Gastroesophageal sphincter (tissue), 4 donors: ENCODE data around the gene CYTL1. TPM values are rescaled to one million over a fixed set of nuclear protein-coding genes. Genes with fewer than 3 reads are reported as not detected.
"Not testable (repeated sequence)": the region's sequence is repeated elsewhere in the genome, so short reads cannot be mapped to it uniquely, and the experiment has no call there.

Experiments used
- ATAC-seq: fragments of 150-250 bp; one replicate; pipeline ENCODE4 v1.9.1; 2016; ENCODE audit warnings: mild to moderate bottlenecking, moderate library complexity
- H3K27ac ChIP-seq, 4 donors: fragments of 200-600 bp; sonication (generic) in 3 of 4; 1 replicate in 3 of 4; 2 replicates in 1 of 4; pipeline ENCODE4 v1.5.1; 2016 to 2019
- H3K27me3 ChIP-seq: fragments of 200-600 bp; sonication (generic); one replicate; pipeline ENCODE4 v1.5.1; 2019
- H3K36me3 ChIP-seq, 2 donors: fragments of 200-600 bp; sonication (generic); one replicate each; pipeline ENCODE4 v1.5.1; 2019; ENCODE audit warnings: control low read depth in 1 of 2
- H3K4me1 ChIP-seq, 3 donors: fragments of 200-600 bp; sonication (generic); 1 replicate in 2 of 3; 2 replicates in 1 of 3; pipeline ENCODE4 v1.5.1; 2016 to 2019; ENCODE audit warnings: control low read depth in 2 of 3
- H3K4me3 ChIP-seq, 2 donors: fragments of 200-600 bp; sonication (generic); one replicate each; pipeline ENCODE4 v1.5.1; 2019; ENCODE audit warnings: mild to moderate bottlenecking in 1 of 2, moderate library complexity in 1 of 2
- H3K9me3 ChIP-seq, 3 donors: fragments of 200-600 bp; sonication (generic); one replicate each; pipeline ENCODE4 v1.5.1; 2017 to 2019; ENCODE audit warnings: control low read depth in 2 of 3
- EP300 ChIP-seq: sonication (generic); formaldehyde crosslinking; IDR thresholded peaks from one replicate; pipeline ENCODE4 v1.6.1; 2017; ENCODE audit warnings: antibody characterized with exemption, mild to moderate bottlenecking
- POLR2A ChIP-seq, 2 donors: fragments of 450-650 bp; IDR thresholded peaks; one replicate each; pipeline ENCODE4 v1.6.1; 2017; ENCODE audit warnings: antibody characterized with exemption in 2 of 2, mild to moderate bottlenecking in 2 of 2, moderate library complexity in 1 of 2
- POLR2AphosphoS5 ChIP-seq: sonication (generic); formaldehyde crosslinking; IDR thresholded peaks from one replicate; pipeline ENCODE4 v1.6.1; 2017; ENCODE audit warnings: antibody characterized with exemption
- WGBS, 2 donors: methylation state at CpG; one replicate each; pipeline ENCODE4 v1.1.5; 2018; ENCODE audit warnings: low coverage in 1 of 2; 5-methylcytosine and 5-hydroxymethylcytosine counted together
- total RNA-seq, 4 donors: library from RNA; depleted of rRNA; stranded (reverse); fragments of >200 nt; gene quantifications; one replicate each; pipeline ENCODE4 v1.1.0, GENCODE V29; 2016
- TF ChIP-seq, protein P1 (sequence below), 4 experiments: fragments of 200-600 bp in 2 of 4; fragments of 450-650 bp in 2 of 4; sonication (generic) in 1 of 4; IDR thresholded peaks; one replicate each; pipeline ENCODE4 v1.5.1; 2017 to 2019; ENCODE audit warnings: antibody characterized with exemption in 4 of 4, mild to moderate bottlenecking in 2 of 4, moderate library complexity in 2 of 4

Gene CYTL1
- total RNA-seq, 4 donors from 2014 or later = 1.4 to 5.0 (median 2.3) TPM

DNA sequence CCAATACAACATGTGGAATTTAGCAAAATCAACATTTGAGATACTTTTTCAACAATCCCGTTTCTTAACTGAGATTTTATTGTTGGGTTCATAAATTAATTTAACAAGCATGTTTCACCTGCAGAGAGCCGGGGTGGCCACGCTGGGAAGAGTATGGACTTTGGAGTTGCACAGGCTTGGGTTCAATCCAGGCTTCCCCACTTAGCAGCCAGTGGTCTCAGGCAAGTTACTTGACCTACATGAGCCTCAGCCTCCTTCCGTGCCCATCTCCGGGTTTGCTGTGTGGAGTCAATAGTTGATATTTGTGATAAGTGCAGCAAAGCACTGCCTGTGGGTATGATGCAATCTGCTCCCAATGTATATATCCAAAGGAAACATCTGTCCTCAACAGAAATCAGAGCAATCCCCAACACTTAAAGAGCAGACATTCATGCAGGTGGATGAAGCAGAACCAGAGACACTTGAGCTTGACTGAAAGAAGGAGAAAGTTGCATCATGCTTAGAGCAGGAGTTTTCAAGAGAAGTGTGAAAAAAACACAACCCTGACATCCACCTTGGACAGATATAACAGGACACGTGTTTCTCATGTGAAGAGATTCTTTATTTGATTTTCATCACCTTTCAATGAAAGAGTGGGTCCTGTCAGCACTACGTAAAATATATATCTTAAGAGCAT is 5.1 kb downstream of the CYTL1 start:
- TF ChIP-seq, protein P1, sequence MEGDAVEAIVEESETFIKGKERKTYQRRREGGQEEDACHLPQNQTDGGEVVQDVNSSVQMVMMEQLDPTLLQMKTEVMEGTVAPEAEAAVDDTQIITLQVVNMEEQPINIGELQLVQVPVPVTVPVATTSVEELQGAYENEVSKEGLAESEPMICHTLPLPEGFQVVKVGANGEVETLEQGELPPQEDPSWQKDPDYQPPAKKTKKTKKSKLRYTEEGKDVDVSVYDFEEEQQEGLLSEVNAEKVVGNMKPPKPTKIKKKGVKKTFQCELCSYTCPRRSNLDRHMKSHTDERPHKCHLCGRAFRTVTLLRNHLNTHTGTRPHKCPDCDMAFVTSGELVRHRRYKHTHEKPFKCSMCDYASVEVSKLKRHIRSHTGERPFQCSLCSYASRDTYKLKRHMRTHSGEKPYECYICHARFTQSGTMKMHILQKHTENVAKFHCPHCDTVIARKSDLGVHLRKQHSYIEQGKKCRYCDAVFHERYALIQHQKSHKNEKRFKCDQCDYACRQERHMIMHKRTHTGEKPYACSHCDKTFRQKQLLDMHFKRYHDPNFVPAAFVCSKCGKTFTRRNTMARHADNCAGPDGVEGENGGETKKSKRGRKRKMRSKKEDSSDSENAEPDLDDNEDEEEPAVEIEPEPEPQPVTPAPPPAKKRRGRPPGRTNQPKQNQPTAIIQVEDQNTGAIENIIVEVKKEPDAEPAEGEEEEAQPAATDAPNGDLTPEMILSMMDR (IDR thresholded peaks at IDR 0.05) = no peak
- TF ChIP-seq POLR2AphosphoS5 (no peak), EP300 (no peak), POLR2A (IDR thresholded peaks at IDR 0.05) (no peak)
- peaks cover 21% of the 10 kb centered on the region for H3K27me3 ChIP-seq
- H3K4me3 ChIP-seq = no peak overlapping the region
- H3K27ac ChIP-seq = no peak overlapping the region
- H3K36me3 ChIP-seq = no peaks in the 10 kb centered on the region
- ATAC-seq = no peak
- H3K4me1 ChIP-seq = peaks cover 0 to 2% (median 0%) of the 10 kb centered on the region in 3 donors
- H3K9me3 ChIP-seq = no peaks in the 10 kb centered on the region
- 69 to 79% methylated on average over 6 to 7 of the region's 7 CpGs for WGBS, 2 donors

- H3K27me3 ChIP-seq = peaks cover 14% of the 10 kb centered on the region
- H3K36me3 ChIP-seq = no peaks in the 10 kb centered on the region
- no peaks in the 10 kb centered on the region for H3K4me1 ChIP-seq
- TF ChIP-seq POLR2AphosphoS5 = no peak
- TF ChIP-seq EP300 = no peak
- TF ChIP-seq, protein P1 (IDR thresholded peaks at IDR 0.05) = no peak
- TF ChIP-seq POLR2A (IDR thresholded peaks at IDR 0.05) = no peak
- no peak for ATAC-seq
- H3K9me3 ChIP-seq = no peaks in the 10 kb centered on the region
- whole genome bisulfite sequencing, 2 donors = 85 to 86% methylated on average over 1 to 2 of the region's 2 CpGs
- H3K27ac ChIP-seq = no peak overlapping the region
- no peak overlapping the region for H3K4me3 ChIP-seq
Measured at GRCh38 chr4:5012958-5013357, 6.3 kb downstream of the CYTL1 start.

GRCh38 chr4:5012244-5012898 is 6.9 kb downstream of the CYTL1 start:
- Histone ChIP-seq H3K9me3 (no peaks in the 10 kb centered on the region), H3K36me3 (no peaks in the 10 kb centered on the region), H3K4me3 (no peak overlapping the region), H3K27me3 (peaks cover 14% of the 10 kb centered on the region), H3K4me1 (no peaks in the 10 kb centered on the region), H3K27ac (no peak overlapping the region)
- WGBS, 2 donors = 96 to 97% methylated on average over 4 to 5 of the region's 5 CpGs
- ATAC-seq = no peak
- TF ChIP-seq, protein P1 (IDR thresholded peaks at IDR 0.05) = no peak
- TF ChIP-seq POLR2AphosphoS5 (no peak), POLR2A (IDR thresholded peaks at IDR 0.05) (no peak), EP300 (no peak)

DNA sequence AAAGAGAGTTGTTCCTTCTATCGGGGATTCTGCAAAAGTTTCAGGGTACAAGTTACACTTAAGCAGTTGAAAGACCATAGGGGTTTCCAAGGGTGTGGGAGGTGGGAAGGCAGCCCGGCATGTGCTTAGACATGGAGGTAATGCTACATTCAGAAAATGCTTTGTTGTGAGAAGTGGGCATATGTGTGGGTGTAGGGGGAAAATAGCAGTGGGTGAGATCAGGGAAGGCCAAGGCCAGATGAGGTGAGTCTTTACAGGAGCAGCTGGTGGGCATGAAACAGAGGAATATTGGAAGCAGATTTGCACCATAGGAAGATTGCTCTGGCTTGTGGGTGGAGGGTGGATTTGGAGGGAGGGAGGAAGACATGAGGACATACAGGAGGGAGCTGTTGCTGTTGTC is 8.3 kb downstream of the CYTL1 start:
- Histone ChIP-seq H3K9me3 (no peaks in the 10 kb centered on the region), H3K36me3 (no peaks in the 10 kb centered on the region), H3K27me3 (peaks cover 2% of the 10 kb centered on the region), H3K27ac (no peak overlapping the region), H3K4me1 (no peaks in the 10 kb centered on the region), H3K4me3 (no peak overlapping the region)
- no peak for TF ChIP-seq POLR2A (IDR thresholded peaks at IDR 0.05)
- TF ChIP-seq, protein P1 (IDR thresholded peaks at IDR 0.05) = no peak
- TF ChIP-seq EP300 = no peak
- TF ChIP-seq POLR2AphosphoS5 = no peak
- 78 to 95% methylated on average over 2 of the region's 2 CpGs for WGBS, 2 donors
- no peak for ATAC-seq

- no peaks in the 10 kb centered on the region for H3K9me3 ChIP-seq
- H3K27me3 ChIP-seq = peaks cover 1% of the 10 kb centered on the region
- H3K4me3 ChIP-seq = no peak overlapping the region
- H3K4me1 ChIP-seq = no peaks in the 10 kb centered on the region
- WGBS, 2 donors = 77 to 89% methylated on average over 3 of the region's 3 CpGs
- no peak overlapping the region for H3K27ac ChIP-seq
- H3K36me3 ChIP-seq = no peaks in the 10 kb centered on the region
- TF ChIP-seq, protein P1 (IDR thresholded peaks at IDR 0.05) = no peak
- no peak for TF ChIP-seq EP300
- no peak for TF ChIP-seq POLR2A (IDR thresholded peaks at IDR 0.05)
- TF ChIP-seq POLR2AphosphoS5 = no peak
- ATAC-seq = no peak
Measured at GRCh38 chr4:5009796-5010195, 9.5 kb downstream of the CYTL1 start.

DNA sequence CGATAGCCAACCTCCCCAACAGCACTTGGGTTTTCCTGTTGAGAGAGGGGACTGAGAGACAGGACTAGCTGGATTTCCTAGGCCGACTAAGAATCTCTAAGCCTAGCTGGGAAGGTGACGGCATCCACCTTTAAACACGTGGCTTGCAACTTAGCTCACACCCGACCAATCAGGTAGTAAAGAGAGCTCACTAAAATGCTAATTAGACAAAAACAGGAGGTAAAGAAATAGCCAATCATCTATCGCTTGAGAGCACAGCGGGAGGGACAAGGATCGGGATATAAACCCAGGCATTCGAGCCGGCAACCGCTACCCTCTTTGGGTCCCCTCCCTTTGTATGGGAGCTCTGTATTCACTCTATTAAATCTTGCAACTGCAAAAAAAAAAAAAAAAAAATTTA is 12.3 kb downstream of the CYTL1 start:
- not testable (repeated sequence) for H3K27ac ChIP-seq, ATAC-seq, H3K9me3 ChIP-seq, H3K4me1 ChIP-seq, H3K4me3 ChIP-seq, H3K36me3 ChIP-seq
- 62 to 83% methylated on average over 2 to 8 of the region's 11 CpGs for WGBS, 2 donors
- peaks cover 11% of the 10 kb centered on the region for H3K27me3 ChIP-seq
